HCT116 (cell line): ENCODE data around the gene ZBTB8A. TPM values are rescaled to one million over a fixed set of nuclear protein-coding genes. Genes with fewer than 3 reads are reported as not detected.
"Not testable (repeated sequence)": the region's sequence is repeated elsewhere in the genome, so short reads cannot be mapped to it uniquely, and the experiment has no call there.

Source experiments
- ATAC-seq: fragments of 200-7000 bp; cut with Tn5 transposase; 2 replicates; pipeline ENCODE4 v1.9.1; 2020; ENCODE audit warnings: mild to moderate bottlenecking, moderate library complexity
- BruUV-seq: library from RNA; stranded (reverse); fragments of 400-500 nt; replicated peaks from 2 replicates; lab custom pipeline; 2021; lab: Mats Ljungman, UMichigan
- CTCF ChIA-PET: fragments of 300-600 bp; sonication (Branson Sonifier 250); formaldehyde crosslinking; loops from one replicate; lab custom pipeline; 2021; ENCODE audit warnings: antibody characterized with exemption; lab: Charles Lee
- POLR2A ChIA-PET: fragments of 300-600, 350-600 bp; sonication (Branson Sonifier 250); formaldehyde crosslinking; loops from one replicate; lab custom pipeline; 2021; ENCODE audit warnings: antibody characterized with exemption; lab: Charles Lee
- RAD21 ChIA-PET, 2 experiments: fragments of 300-600 bp; sonication (Branson Sonifier 250); formaldehyde crosslinking; loops; one replicate each; lab custom pipeline; 2023; ENCODE audit warnings: low total read pairs in 2 of 2; ENCODE audit not compliant: uncharacterized antibody in 2 of 2, unreplicated experiment in 2 of 2, low non-redundant PET in 1 of 2; lab: Charles Lee
- DNase-seq: peaks from one replicate; pipeline ENCODE4 v3.0.0-alpha.2; 2010; ENCODE audit warnings: low read depth, low spot score
- H2AFZ ChIP-seq: fragments of 200-600 bp; shearing (Covaris generic), sonication (generic); 2 replicates; pipeline ENCODE4 v1.6.1; 2017; ENCODE audit warnings: low read depth, mixed run types, mixed read lengths, antibody characterized with exemption, low read length; ENCODE audit not compliant: poor library complexity, severe bottlenecking
- H3K27ac ChIP-seq: 2 replicates; pipeline ENCODE4 v1.5.1; 2012; ENCODE audit warnings: low read depth, low read length
- H3K27me3 ChIP-seq: fragments of 200-600 bp; sonication (generic); 2 replicates; pipeline ENCODE4 v1.6.1; 2016; ENCODE audit warnings: mixed run types, low read length, mixed read lengths; ENCODE audit not compliant: insufficient read depth
- H3K36me3 ChIP-seq, 2 experiments: fragments of 200-500 bp in 1 of 2; fragments of 200-600 bp in 1 of 2; sonication (Bioruptor generic) in 1 of 2; sonication (generic) in 1 of 2; 2 replicates each; pipeline versions ENCODE4 v1.5.1 to v1.6.1; 2014 to 2016; ENCODE audit warnings: low read length in 2 of 2, inconsistent platforms in 1 of 2, mixed read lengths in 1 of 2, mixed run types in 1 of 2; ENCODE audit not compliant: insufficient read depth in 2 of 2, control insufficient read depth in 1 of 2
- H3K4me1 ChIP-seq, 2 experiments: fragments of 200-600 bp in 1 of 2; sonication (generic) in 1 of 2; 2 replicates each; pipeline versions ENCODE4 v1.5.1 to v1.6.1; 2012 to 2017; ENCODE audit warnings: low read length in 2 of 2, inconsistent platforms in 1 of 2, mild to moderate bottlenecking in 1 of 2, mixed read lengths in 1 of 2, mixed run types in 1 of 2, moderate library complexity in 1 of 2; ENCODE audit not compliant: insufficient read depth in 2 of 2, control insufficient read depth in 1 of 2
- H3K4me2 ChIP-seq: fragments of 200-600 bp; sonication (generic); 2 replicates; pipeline ENCODE4 v1.6.1; 2017; ENCODE audit warnings: mixed run types, low read length, mixed read lengths
- H3K4me3 ChIP-seq, 2 experiments: fragments of 200-600 bp in 1 of 2; sonication (generic) in 1 of 2; replicated peaks in 1 of 2; 2 replicates each; pipeline ENCODE4 v1.5.1; 2011 to 2016; ENCODE audit warnings: low read length in 2 of 2, control low read depth in 1 of 2, low read depth in 1 of 2, mild to moderate bottlenecking in 1 of 2, mixed read lengths in 1 of 2, mixed run types in 1 of 2
- H3K79me2 ChIP-seq: fragments of 200-600 bp; sonication (generic); 2 replicates; pipeline ENCODE4 v1.6.1; 2017; ENCODE audit warnings: mild to moderate bottlenecking, mixed run types, low read length, moderate library complexity, mixed read lengths; ENCODE audit not compliant: insufficient read depth
- H3K9ac ChIP-seq: fragments of 200-600 bp; sonication (generic); 2 replicates; pipeline ENCODE4 v1.6.1; 2016; ENCODE audit warnings: low read length, mixed read lengths
- H3K9me2 ChIP-seq: fragments of 200-600 bp; sonication (generic), shearing (Covaris generic); 2 replicates; pipeline ENCODE4 v1.6.1; 2017; ENCODE audit warnings: mixed run types, mild to moderate bottlenecking, moderate library complexity; ENCODE audit not compliant: insufficient read depth
- H3K9me3 ChIP-seq, 2 experiments: fragments of 200-500 bp in 1 of 2; fragments of 200-600 bp in 1 of 2; sonication (Bioruptor generic) in 1 of 2; sonication (generic) in 1 of 2; 2 replicates each; pipeline ENCODE4 v1.6.1; 2014 to 2017; ENCODE audit warnings: low read length in 2 of 2, mixed read lengths in 2 of 2, inconsistent platforms in 1 of 2, low read depth in 1 of 2, mild to moderate bottlenecking in 1 of 2, mixed run types in 1 of 2, moderate library complexity in 1 of 2; ENCODE audit not compliant: control insufficient read depth in 1 of 2, insufficient read depth in 1 of 2
- H4K20me1 ChIP-seq: fragments of 200-600 bp; sonication (generic), shearing (Covaris generic); 2 replicates; pipeline ENCODE4 v1.6.1; 2017; ENCODE audit warnings: mixed run types, mild to moderate bottlenecking, moderate library complexity; ENCODE audit not compliant: insufficient read depth
- CTCF ChIP-seq, 3 experiments: fragments of 200-600 bp in 1 of 3; sonication (generic) in 1 of 3; IDR thresholded peaks in 2 of 3; conservative IDR thresholded peaks in 1 of 3; 2 replicates each; pipeline ENCODE4 v1.5.1; 2012 to 2017; ENCODE audit warnings: low read depth in 2 of 3, low read length in 2 of 3, antibody characterized with exemption in 1 of 3, borderline replicate concordance in 1 of 3, control low read depth in 1 of 3, mild to moderate bottlenecking in 1 of 3, mixed read lengths in 1 of 3, mixed run types in 1 of 3, moderate library complexity in 1 of 3; ENCODE audit not compliant: insufficient read depth in 1 of 3
- SRF ChIP-seq: IDR thresholded peaks from 2 replicates; pipeline ENCODE4 v1.6.1; 2012; ENCODE audit warnings: low read depth
- intact Hi-C: fragments of 100-400 bp; cut with micrococcal nuclease; formaldehyde crosslinking; loops from 2 replicates; pipeline ENCODE4 v1.10.0; 2022
- total RNA-seq: library from RNA; stranded (reverse); gene quantifications from one replicate; pipeline ENCODE4 v1.2.1, GENCODE V29; 2021; ENCODE audit not compliant: unreplicated experiment
- TF ChIP-seq, protein P1 (sequence below): IDR thresholded peaks from 2 replicates; pipeline ENCODE4 v1.6.1; 2012

ZBTB8A gene
- total RNA-seq, 1 experiment from 2014 or later: 9.7 TPM

DNA sequence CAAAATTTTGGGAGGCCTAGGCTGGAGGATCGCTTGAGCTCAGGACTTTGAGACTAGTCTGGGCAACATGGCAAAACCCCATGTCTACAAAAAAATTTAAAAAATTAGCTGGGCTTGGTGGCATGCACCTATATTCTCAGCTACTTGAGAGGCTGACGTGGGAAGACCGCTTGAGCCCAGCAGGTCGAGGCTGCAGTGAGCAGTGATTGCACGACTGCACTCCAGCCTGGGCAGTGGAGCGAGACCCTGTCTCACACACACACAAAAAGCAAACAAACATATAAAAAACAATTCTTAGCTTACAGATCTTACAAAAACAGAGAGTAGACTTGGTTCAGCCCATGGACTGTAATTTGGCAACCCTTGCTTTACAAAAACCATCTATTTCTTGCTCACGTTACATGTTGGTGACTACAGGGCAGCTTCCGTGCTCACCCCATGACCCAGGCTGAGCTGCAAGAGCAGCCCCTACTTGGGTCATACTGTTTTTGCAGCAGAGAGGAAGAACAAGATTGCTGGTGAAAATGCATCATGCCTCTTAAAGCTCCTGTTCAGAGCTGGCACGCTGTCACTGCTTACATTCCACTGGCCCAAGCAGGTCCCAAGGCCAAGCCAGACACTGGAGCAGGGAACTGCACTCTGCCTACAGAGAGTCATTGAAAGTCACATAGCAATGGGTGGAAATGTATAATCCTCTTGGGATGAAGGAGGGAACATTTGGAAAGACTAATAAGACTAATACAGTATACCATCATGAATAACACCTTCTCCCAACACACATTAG is 13.4 kb upstream of the ZBTB8A start:
- H3K9ac ChIP-seq: no peak overlapping the region
- RAD21 ChIA-PET: interaction anchor here in 1 of 2 experiments (0.6 kb wide), 1 partner anchor 354 kb away, joined by 3 read pairs; no protein-coding TSS in a partner anchor
- TF ChIP-seq CTCF (IDR thresholded peaks at IDR 0.05 in 2 of 3, conservative IDR thresholded peaks at IDR 0.05 in 1 of 3; ENCODE audit: borderline replicate concordance in 1 of 3, insufficient read depth in 1 of 3, low read depth in 2 of 3, low read length in 2 of 3) (no peak), SRF (no peak)
- TF ChIP-seq, protein P1, sequence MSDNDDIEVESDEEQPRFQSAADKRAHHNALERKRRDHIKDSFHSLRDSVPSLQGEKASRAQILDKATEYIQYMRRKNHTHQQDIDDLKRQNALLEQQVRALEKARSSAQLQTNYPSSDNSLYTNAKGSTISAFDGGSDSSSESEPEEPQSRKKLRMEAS: no peak
- BruUV-seq: no TSS peak
- POLR2A ChIA-PET: no interaction called here
- no peaks in the 10 kb centered on the region for H3K36me3 ChIP-seq
- no peak overlapping the region for H3K4me2 ChIP-seq
- no peaks in the 10 kb centered on the region for H3K9me3 ChIP-seq
- H4K20me1 ChIP-seq: no peaks in the 10 kb centered on the region
- H3K4me3 ChIP-seq: no peak overlapping the region
- ATAC-seq (no peak), DNase-seq (no peak)
- no peaks in the 10 kb centered on the region for H3K27me3 ChIP-seq
- intact Hi-C loops: loop anchor here (10.0 kb wide), 1 partner anchor 129 kb away; the partner anchor contains the start of genes RBBP4 and ZBTB8OS
- CTCF ChIA-PET: no interaction called here
- H3K4me1 ChIP-seq: peaks cover 3 to 4% of the 10 kb centered on the region in 2 experiments; a peak in 3 of 4 replicates
- H3K79me2 ChIP-seq: no peaks in the 10 kb centered on the region
- no peak overlapping the region for H2AFZ ChIP-seq
- H3K9me2 ChIP-seq: no peaks in the 10 kb centered on the region
- no peak overlapping the region for H3K27ac ChIP-seq

- H3K27ac ChIP-seq, H3K79me2 ChIP-seq, CTCF ChIA-PET: not testable (repeated sequence)
Observed at GRCh38 chr1:32528550-32528949, 10.7 kb upstream of the ZBTB8A start.

More at GRCh38 chr1:32528550-32528949, 10.7 kb upstream of the ZBTB8A start:
- RAD21 ChIA-PET, H3K27me3 ChIP-seq, H3K36me3 ChIP-seq, H3K9me3 ChIP-seq, H3K9ac ChIP-seq, H4K20me1 ChIP-seq, POLR2A ChIA-PET, ATAC-seq, DNase-seq, H3K4me1 ChIP-seq, H2AFZ ChIP-seq, H3K4me2 ChIP-seq, H3K9me2 ChIP-seq, BruUV-seq, H3K4me3 ChIP-seq: not testable (repeated sequence)
- intact Hi-C loops: loop anchor here (10.0 kb wide), 1 partner anchor 126 kb away; the partner anchor contains the start of genes RBBP4 and ZBTB8OS
